SIG-M5 treated with dmso at 0.1 percent for 504 hours (cell line): ENCODE results near the gene SLC25A42.
"Not testable (repeated sequence)": the region's sequence is repeated elsewhere in the genome, so short reads cannot be mapped to it uniquely, and the experiment has no call there.

Experiments used
- DNase-seq: peaks from one replicate; lab custom pipeline; 2025; ENCODE audit not compliant: unreplicated experiment; lab: John Stamatoyannopoulos, UW

The SLC25A42 gene

GRCh38 chr19:19068659-19069654 lies 5.2 kb downstream of the SLC25A42 start:
- no peak for DNase-seq

- no peak for DNase-seq
These were observed 8.1 kb downstream of the SLC25A42 start for GRCh38 chr19:19071897-19072296.

- no peak for DNase-seq
These were observed 10.5 kb downstream of the SLC25A42 start for GRCh38 chr19:19074196-19074882.

GRCh38 chr19:19075126-19075525 lies 11.3 kb downstream of the SLC25A42 start:
- DNase-seq, result no peak

- DNase-seq, result no peak
These were observed 12.7 kb downstream of the SLC25A42 start for GRCh38 chr19:19076476-19076875.

GRCh38 chr19:19077103-19077502 lies 13.3 kb downstream of the SLC25A42 start:
- peak; percentile 59 for DNase-seq

- DNase-seq, result no peak
These were observed 15.0 kb downstream of the SLC25A42 start for GRCh38 chr19:19078801-19079200.

- no peak for DNase-seq
These were observed 15.8 kb downstream of the SLC25A42 start for GRCh38 chr19:19079571-19079970.

GRCh38 chr19:19081642-19082151 lies 17.9 kb downstream of the SLC25A42 start:
- no peak for DNase-seq

- no peak for DNase-seq
These were observed 19.8 kb downstream of the SLC25A42 start for GRCh38 chr19:19083413-19084178.

- DNase-seq, result no peak
These were observed 23.9 kb downstream of the SLC25A42 start for GRCh38 chr19:19087676-19088075.

GRCh38 chr19:19094513-19094912 lies 30.7 kb downstream of the SLC25A42 start:
- DNase-seq, result no peak

GRCh38 chr19:19095691-19096090 lies 31.9 kb downstream of the SLC25A42 start:
- DNase-seq, result no peak

GRCh38 chr19:19096641-19097627 lies 33.1 kb downstream of the SLC25A42 start:
- no peak for DNase-seq

- no peak for DNase-seq
These were observed 34.4 kb downstream of the SLC25A42 start for GRCh38 chr19:19098084-19098702.

- DNase-seq, result no peak
These were observed 35.2 kb downstream of the SLC25A42 start for GRCh38 chr19:19098703-19099632.

GRCh38 chr19:19101540-19101939 lies 37.7 kb downstream of the SLC25A42 start:
- no peak for DNase-seq

GRCh38 chr19:19102566-19102965 lies 38.8 kb downstream of the SLC25A42 start:
- not testable (repeated sequence) for DNase-seq
